Liver (tissue), 9 donors: ENCODE results near the gene MYRFL. TPM values are rescaled to one million over a fixed set of nuclear protein-coding genes. Genes with fewer than 3 reads are reported as not detected.

Source experiments
- DNase-seq: peaks from one replicate; pipeline ENCODE4 v3.0.0-alpha.2; 2017; ENCODE audit warnings: low spot score
- H3K27ac ChIP-seq, 2 donors: one replicate each; pipeline ENCODE4 v1.7.0; 2013; ENCODE audit warnings: inconsistent platforms in 2 of 2, low read length in 2 of 2, control low read depth in 1 of 2, low read depth in 1 of 2, mild to moderate bottlenecking in 1 of 2
- H3K27me3 ChIP-seq, 4 donors: one replicate each; pipeline versions ENCODE4 v1.6.1 to v1.7.0; 2013; ENCODE audit warnings: low read length in 3 of 4, inconsistent platforms in 1 of 4, mild to moderate bottlenecking in 1 of 4, moderate library complexity in 1 of 4; ENCODE audit not compliant: control insufficient read depth in 4 of 4, insufficient read depth in 4 of 4
- H3K36me3 ChIP-seq, 4 donors: one replicate each; pipeline versions ENCODE4 v1.6.1 to v1.7.0; 2013; ENCODE audit warnings: low read length in 3 of 4, mild to moderate bottlenecking in 3 of 4, low read depth in 1 of 4, moderate library complexity in 1 of 4; ENCODE audit not compliant: control insufficient read depth in 4 of 4, insufficient read depth in 3 of 4
- H3K4me1 ChIP-seq, 4 donors: one replicate each; pipeline versions ENCODE4 v1.6.1 to v1.7.0; 2013; ENCODE audit warnings: low read length in 3 of 4, mild to moderate bottlenecking in 3 of 4, moderate library complexity in 1 of 4; ENCODE audit not compliant: control insufficient read depth in 4 of 4, insufficient read depth in 4 of 4
- H3K4me3 ChIP-seq, 3 donors: one replicate each; pipeline versions ENCODE4 v1.6.1 to v1.7.0; 2013; ENCODE audit warnings: low read length in 3 of 3, control low read depth in 1 of 3, low read depth in 1 of 3, mild to moderate bottlenecking in 1 of 3
- H3K9ac ChIP-seq, 2 donors: one replicate each; pipeline ENCODE4 v1.7.0; 2013; ENCODE audit warnings: low read length in 2 of 2, mild to moderate bottlenecking in 2 of 2, moderate library complexity in 2 of 2, control low read depth in 1 of 2, low read depth in 1 of 2
- H3K9me3 ChIP-seq, 4 donors: one replicate each; pipeline versions ENCODE4 v1.6.1 to v1.7.0; 2013; ENCODE audit warnings: low read length in 3 of 4; ENCODE audit not compliant: control insufficient read depth in 4 of 4
- EGR1 ChIP-seq, 2 donors: IDR thresholded peaks; 2 replicates each; pipeline ENCODE4 v1.6.1; 2016 to 2018; ENCODE audit warnings: antibody characterized with exemption in 2 of 2, low read depth in 2 of 2
- FOXA1 ChIP-seq: IDR thresholded peaks from 2 replicates; pipeline ENCODE4 v1.6.1; 2016; ENCODE audit warnings: antibody characterized with exemption
- FOXA2 ChIP-seq: IDR thresholded peaks from 2 replicates; pipeline ENCODE4 v1.6.1; 2016; ENCODE audit warnings: antibody characterized with exemption
- GABPA ChIP-seq, 2 donors: IDR thresholded peaks in 1 of 2; conservative IDR thresholded peaks in 1 of 2; 2 replicates each; pipeline ENCODE4 v1.6.1; 2016; ENCODE audit warnings: antibody characterized with exemption in 2 of 2, mild to moderate bottlenecking in 1 of 2, moderate library complexity in 1 of 2
- HNF4A ChIP-seq, 2 donors: conservative IDR thresholded peaks; 2 replicates each; pipeline ENCODE4 v1.6.1; 2016; ENCODE audit warnings: antibody characterized with exemption in 2 of 2, mild to moderate bottlenecking in 2 of 2
- HNF4G ChIP-seq: IDR thresholded peaks from 2 replicates; pipeline ENCODE4 v1.6.1; 2016; ENCODE audit warnings: antibody characterized with exemption
- MAX ChIP-seq: IDR thresholded peaks from 2 replicates; pipeline ENCODE4 v1.6.1; 2016; ENCODE audit warnings: antibody characterized with exemption
- NR2F2 ChIP-seq: IDR thresholded peaks from 2 replicates; pipeline ENCODE4 v1.6.1; 2016; ENCODE audit warnings: antibody characterized with exemption
- RAD21 ChIP-seq, 2 donors: IDR thresholded peaks; 2 replicates each; pipeline ENCODE4 v1.6.1; 2016; ENCODE audit warnings: antibody characterized with exemption in 2 of 2, mild to moderate bottlenecking in 2 of 2
- RXRA ChIP-seq, 2 donors: IDR thresholded peaks; 2 replicates each; pipeline ENCODE4 v1.6.1; 2017 to 2018; ENCODE audit warnings: antibody characterized with exemption in 2 of 2, mild to moderate bottlenecking in 1 of 2
- SP1 ChIP-seq: IDR thresholded peaks from 2 replicates; pipeline ENCODE4 v1.6.1; 2018; ENCODE audit warnings: antibody characterized with exemption, mild to moderate bottlenecking
- YY1 ChIP-seq: IDR thresholded peaks from 2 replicates; pipeline ENCODE4 v1.6.1; 2016; ENCODE audit warnings: antibody characterized with exemption, mild to moderate bottlenecking
- ZBTB33 ChIP-seq: IDR thresholded peaks from 2 replicates; pipeline ENCODE4 v1.6.1; 2016; ENCODE audit warnings: antibody characterized with exemption
- WGBS: extraction: QIAGEN DNeasy Blood & Tissue Kit; methylation state at CpG from one replicate; pipeline ENCODE4 v1.1.7; 2013; 5-methylcytosine and 5-hydroxymethylcytosine counted together
- polyA plus RNA-seq, 2 donors: library from polyadenylated mRNA; stranded (reverse) in 1 of 2; unstranded in 1 of 2; fragments of 200-250 nt in 1 of 2; fragments of >200 nt in 1 of 2; fragmentation: Nextera tagmentation in 1 of 2; extraction: Ambion mirVana in 1 of 2; gene quantifications; one replicate each; pipeline versions ENCODE4 v1.2.1 to v1.2.3, GENCODE V29; 2013 to 2015
- total RNA-seq, 2 donors: library from RNA; depleted of rRNA; stranded (reverse); fragments of >200 nt; gene quantifications; one replicate each; pipeline ENCODE4 v1.2.3, GENCODE V29; 2014
- TF ChIP-seq, protein P1 (sequence below): fragments of 150-350 bp; IDR thresholded peaks from 2 replicates; pipeline ENCODE4 v1.5.1; 2017; ENCODE audit warnings: improper control_type of control experiment, low read depth, low read length; ENCODE audit not compliant: missing input control
- donor health status: healthy.
- donor health status: healthy.
- donor health status: healthy.
- donor health status: healthy.
- donor health status: healthy.

MYRFL gene
- total and polyA plus RNA-seq, 4 donors, result under 0.01 to 0.19 (median 0.10) TPM

DNA sequence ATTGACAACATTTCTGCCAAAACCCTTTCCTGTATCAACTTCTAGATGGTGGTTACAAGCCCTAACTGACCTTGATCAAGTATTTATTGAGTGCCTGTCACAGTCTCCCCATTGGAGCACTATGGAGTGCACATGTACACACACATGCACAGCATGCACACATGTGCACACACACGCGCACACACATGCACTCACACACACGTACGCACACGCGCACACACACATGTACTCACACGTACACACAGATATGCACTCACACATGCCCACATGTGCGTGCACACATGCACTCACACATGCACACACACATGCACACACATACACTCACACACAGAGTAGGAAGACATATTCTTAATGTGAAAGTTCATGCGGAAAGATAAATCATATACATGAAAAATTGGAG, 43.7 kb downstream of the MYRFL start:
- peaks cover 0 to 4% (median 0%) of the 10 kb centered on the region in 4 donors for H3K9me3 ChIP-seq
- no peaks in the 10 kb centered on the region for H3K27me3 ChIP-seq
- no peaks in the 10 kb centered on the region for H3K4me1 ChIP-seq
- H3K27ac ChIP-seq, result no peak overlapping the region
- DNase-seq, result no peak
- no peak overlapping the region for H3K4me3 ChIP-seq
- 91% methylated on average over 9 of the region's 9 CpGs for WGBS
- no peak overlapping the region for H3K9ac ChIP-seq
- H3K36me3 ChIP-seq, result no peaks in the 10 kb centered on the region
- no peak for TF ChIP-seq NR2F2
- no peak for TF ChIP-seq EGR1 (IDR thresholded peaks at IDR 0.05; ENCODE audit: low read depth in 2 of 2)
- no peak for TF ChIP-seq SP1
- TF ChIP-seq FOXA1, result no peak

DNA sequence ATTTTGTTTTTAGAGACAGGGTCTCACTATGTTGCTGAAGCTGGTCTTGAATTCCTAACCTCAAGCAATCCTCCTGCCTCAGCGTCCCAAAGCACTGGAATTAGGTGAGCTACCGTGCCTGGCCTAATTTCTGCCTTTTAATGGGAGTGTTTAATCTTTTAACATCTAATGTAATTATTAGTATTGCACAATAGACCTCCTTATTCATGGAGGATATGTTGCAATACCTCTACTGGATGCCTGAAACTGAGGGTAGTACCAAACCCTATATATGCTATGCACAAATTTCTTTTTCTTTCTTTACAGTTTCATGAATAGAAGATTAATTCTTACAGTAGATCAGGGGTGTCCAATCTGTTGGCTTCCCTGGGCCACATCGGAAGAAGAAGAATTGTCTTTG, 47.8 kb downstream of the MYRFL start:
- peaks cover 0 to 4% (median 0%) of the 10 kb centered on the region in 4 donors for H3K9me3 ChIP-seq

More for the DNA sequence above, 47.8 kb downstream of the MYRFL start:
- Histone ChIP-seq H3K4me3 (no peak overlapping the region), H3K4me1 (no peaks in the 10 kb centered on the region), H3K9ac (no peak overlapping the region), H3K27me3 (peaks cover 0 to 2% (median 0%) of the 10 kb centered on the region in 4 donors), H3K27ac (no peak overlapping the region), H3K36me3 (no peaks in the 10 kb centered on the region)
- no peak for TF ChIP-seq RXRA (IDR thresholded peaks at IDR 0.05)
- no peak for TF ChIP-seq HNF4A (conservative IDR thresholded peaks at IDR 0.05)
- TF ChIP-seq YY1, result no peak
- TF ChIP-seq GABPA (IDR thresholded peaks at IDR 0.05 in 1 of 2, conservative IDR thresholded peaks at IDR 0.05 in 1 of 2), result no peak
- TF ChIP-seq MAX, result no peak
- TF ChIP-seq, protein P1, sequence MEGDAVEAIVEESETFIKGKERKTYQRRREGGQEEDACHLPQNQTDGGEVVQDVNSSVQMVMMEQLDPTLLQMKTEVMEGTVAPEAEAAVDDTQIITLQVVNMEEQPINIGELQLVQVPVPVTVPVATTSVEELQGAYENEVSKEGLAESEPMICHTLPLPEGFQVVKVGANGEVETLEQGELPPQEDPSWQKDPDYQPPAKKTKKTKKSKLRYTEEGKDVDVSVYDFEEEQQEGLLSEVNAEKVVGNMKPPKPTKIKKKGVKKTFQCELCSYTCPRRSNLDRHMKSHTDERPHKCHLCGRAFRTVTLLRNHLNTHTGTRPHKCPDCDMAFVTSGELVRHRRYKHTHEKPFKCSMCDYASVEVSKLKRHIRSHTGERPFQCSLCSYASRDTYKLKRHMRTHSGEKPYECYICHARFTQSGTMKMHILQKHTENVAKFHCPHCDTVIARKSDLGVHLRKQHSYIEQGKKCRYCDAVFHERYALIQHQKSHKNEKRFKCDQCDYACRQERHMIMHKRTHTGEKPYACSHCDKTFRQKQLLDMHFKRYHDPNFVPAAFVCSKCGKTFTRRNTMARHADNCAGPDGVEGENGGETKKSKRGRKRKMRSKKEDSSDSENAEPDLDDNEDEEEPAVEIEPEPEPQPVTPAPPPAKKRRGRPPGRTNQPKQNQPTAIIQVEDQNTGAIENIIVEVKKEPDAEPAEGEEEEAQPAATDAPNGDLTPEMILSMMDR, result no peak
- TF ChIP-seq NR2F2, result no peak
- no peak for TF ChIP-seq SP1
- TF ChIP-seq EGR1 (IDR thresholded peaks at IDR 0.05; ENCODE audit: low read depth in 2 of 2), result no peak
- no peak for TF ChIP-seq FOXA1
- TF ChIP-seq FOXA2, result no peak
- TF ChIP-seq ZBTB33, result no peak
- no peak for TF ChIP-seq RAD21 (IDR thresholded peaks at IDR 0.05)
- no peak for TF ChIP-seq HNF4G
- DNase-seq, result no peak
- WGBS, result 51% methylated on average over 3 of the region's 3 CpGs
